ENCODE data around the gene MTG1. TPM values are rescaled to one million over a fixed set of nuclear protein-coding genes. Genes with fewer than 3 reads are reported as not detected.

Gene MTG1
- total and polyA plus RNA-seq, 2 experiments from 2014 or later, result 45.7 to 68.6 TPM

- no peaks in the 10 kb centered on the region for H3K4me1 ChIP-seq (ENCODE audit: insufficient read depth)
- no peak overlapping the region for H3K27ac ChIP-seq (ENCODE audit: low read depth)
- no peaks in the 10 kb centered on the region for H4K20me1 ChIP-seq (replicated peaks; ENCODE audit: insufficient read depth)
- Mint-ChIP-seq H3K27me3 (ENCODE audit: insufficient read depth, low read depth, poor library complexity) (no peaks in the 10 kb centered on the region), H3K36me3 (ENCODE audit: low read depth) (0 out of 3 replicates have a peak, but pooled peaks cover 3% of the 10 kb centered on the region), H3K4me1 (peaks cover 2% of the 10 kb centered on the region; the same call in 1 of the 3 replicates), H3K4me3 (no peak overlapping the region), H3K9me3 (no peaks in the 10 kb centered on the region), H3K27ac (no peak overlapping the region)
- H3K79me2 ChIP-seq (replicated peaks; ENCODE audit: insufficient read depth), result no peaks in the 10 kb centered on the region
- no peak for ATAC-seq
- TF ChIP-seq EZH2phosphoT487 (IDR thresholded peaks at IDR 0.05; ENCODE audit: unreplicated experiment) (no peak), ZNF114 (CRISPR knock-in tag; IDR thresholded peaks at IDR 0.05) (no peak), POLR2AphosphoS5 (IDR thresholded peaks at IDR 0.05; ENCODE audit: low read depth) (no peak), CTCF (conservative IDR thresholded peaks at IDR 0.05; ENCODE audit: low read depth in 2 of 2) (no peak), STAT1 (IDR thresholded peaks at IDR 0.05; ENCODE audit: unreplicated experiment) (no peak), ZNF462 (CRISPR knock-in tag; IDR thresholded peaks at IDR 0.05) (no peak), NANOG (IDR thresholded peaks at IDR 0.05; ENCODE audit: borderline replicate concordance) (no peak), JUNB (IDR thresholded peaks at IDR 0.05; ENCODE audit: unreplicated experiment) (no peak), CREB1 (CRISPR knock-in tag; IDR thresholded peaks at IDR 0.05; ENCODE audit: low read depth) (no peak), ZNF331 (CRISPR knock-in tag; IDR thresholded peaks at IDR 0.05; ENCODE audit: low read depth) (no peak), EZH2 (IDR thresholded peaks at IDR 0.05; ENCODE audit: low read depth, unreplicated experiment) (no peak)
- TF ChIP-seq, protein P1, sequence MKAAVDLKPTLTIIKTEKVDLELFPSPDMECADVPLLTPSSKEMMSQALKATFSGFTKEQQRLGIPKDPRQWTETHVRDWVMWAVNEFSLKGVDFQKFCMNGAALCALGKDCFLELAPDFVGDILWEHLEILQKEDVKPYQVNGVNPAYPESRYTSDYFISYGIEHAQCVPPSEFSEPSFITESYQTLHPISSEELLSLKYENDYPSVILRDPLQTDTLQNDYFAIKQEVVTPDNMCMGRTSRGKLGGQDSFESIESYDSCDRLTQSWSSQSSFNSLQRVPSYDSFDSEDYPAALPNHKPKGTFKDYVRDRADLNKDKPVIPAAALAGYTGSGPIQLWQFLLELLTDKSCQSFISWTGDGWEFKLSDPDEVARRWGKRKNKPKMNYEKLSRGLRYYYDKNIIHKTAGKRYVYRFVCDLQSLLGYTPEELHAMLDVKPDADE (IDR thresholded peaks at IDR 0.05), result no peak
- TF ChIP-seq, protein P2, sequence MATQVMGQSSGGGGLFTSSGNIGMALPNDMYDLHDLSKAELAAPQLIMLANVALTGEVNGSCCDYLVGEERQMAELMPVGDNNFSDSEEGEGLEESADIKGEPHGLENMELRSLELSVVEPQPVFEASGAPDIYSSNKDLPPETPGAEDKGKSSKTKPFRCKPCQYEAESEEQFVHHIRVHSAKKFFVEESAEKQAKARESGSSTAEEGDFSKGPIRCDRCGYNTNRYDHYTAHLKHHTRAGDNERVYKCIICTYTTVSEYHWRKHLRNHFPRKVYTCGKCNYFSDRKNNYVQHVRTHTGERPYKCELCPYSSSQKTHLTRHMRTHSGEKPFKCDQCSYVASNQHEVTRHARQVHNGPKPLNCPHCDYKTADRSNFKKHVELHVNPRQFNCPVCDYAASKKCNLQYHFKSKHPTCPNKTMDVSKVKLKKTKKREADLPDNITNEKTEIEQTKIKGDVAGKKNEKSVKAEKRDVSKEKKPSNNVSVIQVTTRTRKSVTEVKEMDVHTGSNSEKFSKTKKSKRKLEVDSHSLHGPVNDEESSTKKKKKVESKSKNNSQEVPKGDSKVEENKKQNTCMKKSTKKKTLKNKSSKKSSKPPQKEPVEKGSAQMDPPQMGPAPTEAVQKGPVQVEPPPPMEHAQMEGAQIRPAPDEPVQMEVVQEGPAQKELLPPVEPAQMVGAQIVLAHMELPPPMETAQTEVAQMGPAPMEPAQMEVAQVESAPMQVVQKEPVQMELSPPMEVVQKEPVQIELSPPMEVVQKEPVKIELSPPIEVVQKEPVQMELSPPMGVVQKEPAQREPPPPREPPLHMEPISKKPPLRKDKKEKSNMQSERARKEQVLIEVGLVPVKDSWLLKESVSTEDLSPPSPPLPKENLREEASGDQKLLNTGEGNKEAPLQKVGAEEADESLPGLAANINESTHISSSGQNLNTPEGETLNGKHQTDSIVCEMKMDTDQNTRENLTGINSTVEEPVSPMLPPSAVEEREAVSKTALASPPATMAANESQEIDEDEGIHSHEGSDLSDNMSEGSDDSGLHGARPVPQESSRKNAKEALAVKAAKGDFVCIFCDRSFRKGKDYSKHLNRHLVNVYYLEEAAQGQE (IDR thresholded peaks at IDR 0.05; ENCODE audit: unreplicated experiment), result no peak
- no peaks in the 10 kb centered on the region; the same call in 1 of the 2 replicates for H3K36me3 ChIP-seq (ENCODE audit: insufficient read depth)
- H3K4me3 ChIP-seq, result no peak overlapping the region
- no peak overlapping the region for H3K4me2 ChIP-seq
- no peak for DNase-seq (ENCODE audit: low spot score)
- H2AFZ ChIP-seq, result no peak overlapping the region
- H3K9me2 ChIP-seq (ENCODE audit: insufficient read depth), result no peaks in the 10 kb centered on the region
- H3K27me3 ChIP-seq (ENCODE audit: insufficient read depth), result no peaks in the 10 kb centered on the region
- no peaks in the 10 kb centered on the region for H3F3A ChIP-seq (replicated peaks; ENCODE audit: low read depth)
Measured at GRCh38 chr10:133388973-133389818, 4.8 kb upstream of the MTG1 start.
